Lower leg skin (tissue), 3 donors: ENCODE measurements around the gene BSG.

Experiments used
- POLR2A ChIP-seq, 2 donors: fragments of 450-650 bp; IDR thresholded peaks; one replicate each; pipeline ENCODE4 v1.6.1; 2016 to 2017; ENCODE audit warnings: antibody characterized with exemption in 2 of 2, mild to moderate bottlenecking in 1 of 2, moderate library complexity in 1 of 2
- TF ChIP-seq, protein P1 (sequence below), 3 donors: fragments of 450-650 bp; IDR thresholded peaks; one replicate each; pipeline ENCODE4 v1.5.1; 2016; ENCODE audit warnings: antibody characterized with exemption in 3 of 3, mild to moderate bottlenecking in 3 of 3, moderate library complexity in 2 of 3

DNA sequence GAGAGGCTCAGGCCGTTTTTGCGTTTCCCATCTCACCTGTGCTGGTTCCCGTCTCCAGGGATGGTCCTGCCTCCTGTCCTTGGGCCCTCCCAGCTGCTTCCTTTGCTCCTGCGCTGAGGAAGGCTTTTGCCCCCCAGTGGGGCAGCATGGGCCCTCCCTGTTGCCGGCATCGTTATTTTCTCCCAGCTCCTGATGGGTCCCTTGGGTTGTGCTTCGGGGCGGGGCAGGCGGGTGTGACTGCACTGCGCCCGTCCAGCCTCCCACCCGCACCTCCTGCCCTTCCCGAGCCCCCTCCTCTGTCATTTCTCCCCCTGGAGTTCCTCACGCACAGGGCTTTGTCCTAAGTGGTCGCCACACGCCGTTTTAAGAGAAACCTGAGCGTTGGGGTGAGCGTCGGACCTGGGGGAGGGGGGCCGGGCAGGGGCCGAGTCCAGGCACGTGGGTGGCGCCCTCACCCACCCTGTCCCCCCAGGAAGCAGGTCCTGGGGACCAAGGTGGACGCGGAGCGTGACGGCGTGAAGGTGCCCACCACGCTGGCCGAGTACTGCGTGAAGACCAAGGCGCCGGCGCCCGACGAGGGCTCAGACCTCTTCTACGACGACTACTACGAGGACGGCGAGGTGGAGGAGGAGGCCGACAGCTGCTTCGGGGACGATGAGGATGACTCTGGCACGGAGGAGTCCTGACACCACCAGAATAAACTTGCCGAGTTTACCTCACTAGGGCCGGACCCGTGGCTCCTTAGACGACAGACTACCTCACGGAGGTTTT lies 31.3 kb upstream of the BSG start:
- TF ChIP-seq, protein P1, sequence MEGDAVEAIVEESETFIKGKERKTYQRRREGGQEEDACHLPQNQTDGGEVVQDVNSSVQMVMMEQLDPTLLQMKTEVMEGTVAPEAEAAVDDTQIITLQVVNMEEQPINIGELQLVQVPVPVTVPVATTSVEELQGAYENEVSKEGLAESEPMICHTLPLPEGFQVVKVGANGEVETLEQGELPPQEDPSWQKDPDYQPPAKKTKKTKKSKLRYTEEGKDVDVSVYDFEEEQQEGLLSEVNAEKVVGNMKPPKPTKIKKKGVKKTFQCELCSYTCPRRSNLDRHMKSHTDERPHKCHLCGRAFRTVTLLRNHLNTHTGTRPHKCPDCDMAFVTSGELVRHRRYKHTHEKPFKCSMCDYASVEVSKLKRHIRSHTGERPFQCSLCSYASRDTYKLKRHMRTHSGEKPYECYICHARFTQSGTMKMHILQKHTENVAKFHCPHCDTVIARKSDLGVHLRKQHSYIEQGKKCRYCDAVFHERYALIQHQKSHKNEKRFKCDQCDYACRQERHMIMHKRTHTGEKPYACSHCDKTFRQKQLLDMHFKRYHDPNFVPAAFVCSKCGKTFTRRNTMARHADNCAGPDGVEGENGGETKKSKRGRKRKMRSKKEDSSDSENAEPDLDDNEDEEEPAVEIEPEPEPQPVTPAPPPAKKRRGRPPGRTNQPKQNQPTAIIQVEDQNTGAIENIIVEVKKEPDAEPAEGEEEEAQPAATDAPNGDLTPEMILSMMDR (IDR thresholded peaks at IDR 0.05): no peak
- no peak for TF ChIP-seq POLR2A (IDR thresholded peaks at IDR 0.05)
